OCI-LY7 (cell line): Measurements from ENCODE around the gene ABHD1. TPM values are rescaled to one million over a fixed set of nuclear protein-coding genes. Genes with fewer than 3 reads are reported as not detected.

Source experiments
- BruUV-seq: library from RNA; stranded (reverse); fragments of 400-500 nt; replicated peaks from 2 replicates; lab custom pipeline; 2021; lab: Mats Ljungman, UMichigan
- CTCF ChIA-PET: fragments of 300-600 bp; sonication (Branson Sonifier 250); formaldehyde crosslinking; loops from one replicate; lab custom pipeline; 2022; ENCODE audit warnings: antibody characterized with exemption; ENCODE audit not compliant: unreplicated experiment; lab: Charles Lee
- POLR2A ChIA-PET: fragments of 300-600 bp; sonication (Branson Sonifier 250); formaldehyde crosslinking; loops from one replicate; lab custom pipeline; 2022; ENCODE audit warnings: antibody characterized with exemption; lab: Charles Lee
- DNase-seq: peaks from one replicate; pipeline ENCODE4 v3.0.0-alpha.2; 2015; ENCODE audit warnings: low spot score
- H2AFZ ChIP-seq: fragments of 200-600 bp; sonication (generic), shearing (Covaris generic); 2 replicates; pipeline ENCODE4 v1.6.1; 2014; ENCODE audit warnings: mild to moderate bottlenecking, antibody characterized with exemption, low read length, moderate library complexity
- H3K27ac ChIP-seq: fragments of 200-600 bp; sonication (generic); 2 replicates; pipeline ENCODE4 v1.5.1; 2014; ENCODE audit warnings: mixed run types, low read depth, mild to moderate bottlenecking, moderate library complexity, low read length, inconsistent platforms; ENCODE audit not compliant: poor library complexity, severe bottlenecking
- H3K36me3 ChIP-seq: fragments of 200-600 bp; sonication (generic); 2 replicates; pipeline ENCODE4 v1.6.1; 2014; ENCODE audit warnings: mild to moderate bottlenecking, antibody characterized with exemption, low read length, moderate library complexity, mixed read lengths; ENCODE audit not compliant: insufficient read depth
- H3K4me1 ChIP-seq: fragments of 200-600 bp; sonication (generic); 2 replicates; pipeline ENCODE4 v1.5.1; 2014; ENCODE audit warnings: mild to moderate bottlenecking, low read length; ENCODE audit not compliant: insufficient read depth, poor library complexity, severe bottlenecking
- H3K4me2 ChIP-seq: fragments of 200-600 bp; sonication (generic); 2 replicates; pipeline ENCODE4 v1.6.1; 2014; ENCODE audit warnings: mild to moderate bottlenecking, low read length
- H3K4me3 ChIP-seq: fragments of 200-600 bp; sonication (generic); 2 replicates; pipeline ENCODE4 v1.5.1; 2014; ENCODE audit warnings: mild to moderate bottlenecking, low read depth, low read length; ENCODE audit not compliant: poor library complexity, severe bottlenecking
- H3K79me2 ChIP-seq: fragments of 200-600 bp; sonication (generic); 2 replicates; pipeline ENCODE4 v1.6.1; 2016; ENCODE audit warnings: low read depth, mild to moderate bottlenecking, low read length, moderate library complexity, mixed read lengths; ENCODE audit not compliant: insufficient read depth
- H3K9me2 ChIP-seq: fragments of 200-600 bp; sonication (generic); 2 replicates; pipeline ENCODE4 v1.6.1; 2016; ENCODE audit warnings: mild to moderate bottlenecking, low read length, mixed read lengths; ENCODE audit not compliant: insufficient read depth
- H3K9me3 ChIP-seq: fragments of 200-600 bp; sonication (generic); 2 replicates; pipeline ENCODE4 v1.6.1; 2014; ENCODE audit warnings: mild to moderate bottlenecking, mixed run types, low read length, mixed read lengths
- H4K20me1 ChIP-seq: fragments of 200-600 bp; sonication (generic); 2 replicates; pipeline ENCODE4 v1.6.1; 2014; ENCODE audit warnings: mild to moderate bottlenecking, antibody characterized with exemption, low read length, moderate library complexity, mixed read lengths; ENCODE audit not compliant: insufficient read depth
- CTCF ChIP-seq: fragments of 200-600 bp; sonication (generic); conservative IDR thresholded peaks from 2 replicates; pipeline ENCODE4 v1.5.1; 2014; ENCODE audit warnings: mild to moderate bottlenecking, antibody characterized with exemption, low read length, moderate library complexity, mixed read lengths
- EZH2phosphoT487 ChIP-seq: fragments of 200-600 bp; sonication (generic); IDR thresholded peaks from 2 replicates; pipeline ENCODE4 v1.6.1; 2018; ENCODE audit warnings: low read depth, borderline replicate concordance, mild to moderate bottlenecking, mixed run types, antibody characterized with exemption, low read length, moderate library complexity, mixed read lengths
- intact Hi-C: fragments of 100-400 bp; cut with micrococcal nuclease; formaldehyde crosslinking; loops from one replicate; pipeline ENCODE4 v1.10.0; 2022; ENCODE audit not compliant: unreplicated experiment
- total RNA-seq, 2 experiments: library from RNA; depleted of rRNA in 1 of 2; stranded (reverse); fragments of >200 nt in 1 of 2; shearing (Covaris generic) in 1 of 2; gene quantifications; 2 replicates each; pipeline ENCODE4 v1.2.3, GENCODE V29; 2014 to 2022

ABHD1 gene
- total RNA-seq, 2 experiments from 2014 or later, result not detected

GRCh38 chr2:27102329-27102728 lies 21.3 kb upstream of the ABHD1 start:
- BruUV-seq, result no TSS peak
- H3K4me3 ChIP-seq, result no peak overlapping the region
- H3K36me3 ChIP-seq, result no peaks in the 10 kb centered on the region
- H3K79me2 ChIP-seq, result no peaks in the 10 kb centered on the region
- TF ChIP-seq EZH2phosphoT487 (no peak), CTCF (no peak)
- H3K9me3 ChIP-seq, result no peaks in the 10 kb centered on the region
- no peak for DNase-seq
- ChIA-PET POLR2A (interaction anchor here (0.6 kb wide), 1 partner anchor 298 kb away, joined by 4 read pairs; no protein-coding TSS in a partner anchor), CTCF (interaction anchor here (1.2 kb wide), 1 partner anchor 68 kb away, joined by 3 read pairs; no protein-coding TSS in a partner anchor)
- H3K9me2 ChIP-seq, result no peaks in the 10 kb centered on the region
- intact Hi-C loops, result no loop called here
- no peak overlapping the region for H3K27ac ChIP-seq
- peaks cover 10% of the 10 kb centered on the region for H3K4me1 ChIP-seq
- H4K20me1 ChIP-seq, result no peaks in the 10 kb centered on the region
- H2AFZ ChIP-seq, result no peak overlapping the region
- H3K4me2 ChIP-seq, result no peak overlapping the region

GRCh38 chr2:27105981-27106380 lies 17.6 kb upstream of the ABHD1 start:
- no peak overlapping the region for H3K27ac ChIP-seq
- no peak overlapping the region for H3K4me2 ChIP-seq
- H4K20me1 ChIP-seq, result no peaks in the 10 kb centered on the region
- no peaks in the 10 kb centered on the region for H3K9me3 ChIP-seq
- ChIA-PET POLR2A (interaction anchor here (1.3 to 1.5 kb wide), 3 partner anchors 9 to 79 kb away, joined by 3 to 6 read pairs (median 4); no protein-coding TSS in a partner anchor), CTCF (no interaction called here)
- intact Hi-C loops, result no loop called here
- H3K79me2 ChIP-seq, result no peaks in the 10 kb centered on the region
- H3K36me3 ChIP-seq, result no peaks in the 10 kb centered on the region
- no peak for DNase-seq
- no peaks in the 10 kb centered on the region for H3K9me2 ChIP-seq
- BruUV-seq, result no TSS peak
- H3K4me3 ChIP-seq, result no peak overlapping the region
- H2AFZ ChIP-seq, result no peak overlapping the region
- TF ChIP-seq CTCF (no peak), EZH2phosphoT487 (no peak)
- peaks cover 10% of the 10 kb centered on the region for H3K4me1 ChIP-seq

- Histone ChIP-seq H3K27ac (no peak overlapping the region), H3K9me3 (no peaks in the 10 kb centered on the region), H3K79me2 (no peaks in the 10 kb centered on the region), H3K36me3 (no peaks in the 10 kb centered on the region), H3K4me3 (no peak overlapping the region), H3K9me2 (no peaks in the 10 kb centered on the region), H4K20me1 (no peaks in the 10 kb centered on the region), H2AFZ (no peak overlapping the region), H3K4me2 (no peak overlapping the region), H3K4me1 (peaks cover 10% of the 10 kb centered on the region)
- ChIA-PET CTCF (interaction anchor here (1.4 kb wide), 1 partner anchor 26 kb away, joined by 3 read pairs; no protein-coding TSS in a partner anchor), POLR2A (interaction anchor here (0.7 to 1.2 kb wide), 2 partner anchors 24 to 266 kb away, joined by 4 to 5 read pairs; no protein-coding TSS in a partner anchor)
- DNase-seq, result no peak
- TF ChIP-seq CTCF, result no peak
- TF ChIP-seq EZH2phosphoT487, result no peak
- intact Hi-C loops, result no loop called here
- BruUV-seq, result no TSS peak
Observed at GRCh38 chr2:27108221-27108620, 15.4 kb upstream of the ABHD1 start.
